Measurements from ENCODE around the gene DIAPH2.
A peak's percentile ranks its signal among the peaks of the same experiment; 100 is the strongest.
"Not testable (repeated sequence)": the region's sequence is repeated elsewhere in the genome, so short reads cannot be mapped to it uniquely, and the experiment has no call there.

The DIAPH2 gene

GRCh38 chrX:96715481-96715880 lies 30.8 kb downstream of the DIAPH2 start:
- Histone ChIP-seq H3K9me3 (ENCODE audit: control insufficient read depth, insufficient read depth, low read length) (no peaks in the 10 kb centered on the region), H3K36me3 (ENCODE audit: control insufficient read depth, insufficient read depth, low read length) (no peaks in the 10 kb centered on the region), H3K27me3 (ENCODE audit: control insufficient read depth, insufficient read depth, low read length) (no peaks in the 10 kb centered on the region), H3K4me1 (ENCODE audit: control insufficient read depth, insufficient read depth, low read length) (0 out of 2 replicates have a peak, but pooled peaks cover under 1% of the 10 kb centered on the region), H3K9ac (ENCODE audit: low read depth, low read length) (no peak overlapping the region), H3K4me3 (ENCODE audit: low read depth, low read length) (no peak overlapping the region), H3K27ac (ENCODE audit: low read depth, low read length) (no peak overlapping the region)

DNA sequence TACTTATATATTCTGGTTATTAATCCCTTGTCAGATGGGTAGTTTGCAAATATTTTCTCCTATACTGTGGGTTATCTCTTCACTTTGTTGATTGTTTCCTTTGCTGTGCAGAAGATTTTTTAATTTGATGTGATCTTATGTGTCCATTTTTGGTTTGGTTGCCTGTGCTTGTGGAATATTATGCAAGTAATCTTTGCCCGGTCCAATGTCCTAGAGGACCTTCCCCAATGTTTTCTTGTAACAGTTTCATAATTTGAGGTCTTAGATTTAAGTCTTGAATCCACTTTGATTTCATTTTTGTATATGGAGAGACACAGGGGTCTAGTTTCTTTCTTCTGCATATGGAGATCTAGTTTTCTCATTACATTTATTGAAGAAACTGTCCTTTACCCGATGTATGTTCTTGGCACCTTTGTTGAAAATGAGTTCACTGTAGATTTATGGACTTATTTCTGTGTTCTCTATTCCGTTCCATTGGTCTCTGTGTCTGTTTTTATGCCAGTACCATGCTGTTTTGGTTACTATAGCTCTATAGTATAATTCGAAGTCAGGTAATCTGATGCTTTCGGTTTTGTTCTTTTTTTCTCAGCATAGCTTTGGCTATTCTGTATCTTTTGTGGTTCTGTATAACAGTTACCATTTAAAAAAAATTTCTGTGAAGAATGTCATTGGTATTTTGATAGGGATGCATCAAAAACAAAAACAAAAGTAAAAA lies 34.7 kb downstream of the DIAPH2 start:
- Histone ChIP-seq H3K27me3 (ENCODE audit: control insufficient read depth, insufficient read depth, low read length) (no peaks in the 10 kb centered on the region), H3K9ac (ENCODE audit: low read depth, low read length) (no peak overlapping the region), H3K4me1 (ENCODE audit: control insufficient read depth, insufficient read depth, low read length) (peaks cover 10% of the 10 kb centered on the region), H3K27ac (ENCODE audit: low read depth, low read length) (no peak overlapping the region), H3K9me3 (ENCODE audit: control insufficient read depth, insufficient read depth, low read length) (no peaks in the 10 kb centered on the region), H3K4me3 (ENCODE audit: low read depth, low read length) (no peak overlapping the region), H3K36me3 (ENCODE audit: control insufficient read depth, insufficient read depth, low read length) (no peaks in the 10 kb centered on the region)

DNA sequence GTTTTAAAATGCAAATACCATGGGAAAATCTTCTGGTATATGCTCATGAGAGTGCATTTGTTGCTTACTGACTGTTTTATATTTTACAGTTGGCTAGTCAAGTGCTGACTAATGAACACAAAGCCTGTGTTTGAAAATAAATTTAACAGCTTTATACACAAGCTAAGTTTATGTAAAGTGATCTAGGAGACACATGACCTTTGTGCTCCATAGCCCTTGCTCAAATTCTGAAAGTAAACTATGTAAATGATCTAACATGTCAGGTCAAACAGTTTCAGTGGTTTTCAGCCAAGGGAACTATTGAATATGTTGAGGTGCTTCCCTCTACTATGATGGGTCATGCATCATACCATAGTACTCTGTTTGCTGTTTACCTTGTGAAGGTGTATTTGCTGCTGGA lies 36.7 kb downstream of the DIAPH2 start:
- Histone ChIP-seq H3K27me3 (ENCODE audit: control insufficient read depth, insufficient read depth, low read length) (no peaks in the 10 kb centered on the region; the same call in 1 of the 2 replicates), H3K4me1 (ENCODE audit: control insufficient read depth, insufficient read depth, low read length) (peaks cover 14% of the 10 kb centered on the region), H3K9me3 (ENCODE audit: control insufficient read depth, insufficient read depth, low read length) (no peaks in the 10 kb centered on the region), H3K36me3 (ENCODE audit: control insufficient read depth, insufficient read depth, low read length) (no peaks in the 10 kb centered on the region), H3K9ac (ENCODE audit: low read depth, low read length) (no peak overlapping the region), H3K27ac (ENCODE audit: low read depth, low read length) (no peak overlapping the region), H3K4me3 (ENCODE audit: low read depth, low read length) (no peak overlapping the region)

DNA sequence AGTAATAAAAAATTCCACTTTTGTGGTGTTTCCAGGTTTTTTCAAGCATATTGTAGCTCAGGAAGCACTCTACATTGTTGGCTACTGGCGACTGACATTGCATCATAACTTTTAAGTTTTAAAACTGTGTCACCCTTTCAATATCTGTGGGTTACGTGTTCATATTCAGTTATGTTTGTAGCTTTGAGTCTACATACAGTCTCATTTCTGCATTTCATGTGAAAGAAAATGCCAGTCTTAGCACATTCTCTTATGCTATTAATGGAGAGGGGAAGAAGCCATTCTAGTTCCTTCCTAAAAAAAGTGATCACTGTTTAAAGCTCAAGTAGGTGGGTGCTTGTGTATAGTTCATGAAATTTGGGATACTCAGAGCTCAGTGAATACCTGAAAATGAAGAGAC lies 38.1 kb downstream of the DIAPH2 start:
- peaks cover 12% of the 10 kb centered on the region for H3K27me3 ChIP-seq (ENCODE audit: control insufficient read depth, insufficient read depth, low read length)
- no peak overlapping the region for H3K4me3 ChIP-seq (ENCODE audit: low read depth, low read length)
- H3K4me1 ChIP-seq (ENCODE audit: control insufficient read depth, insufficient read depth, low read length): peaks cover 16% of the 10 kb centered on the region
- H3K36me3 ChIP-seq (ENCODE audit: control insufficient read depth, insufficient read depth, low read length): no peaks in the 10 kb centered on the region
- H3K9ac ChIP-seq (ENCODE audit: low read depth, low read length): no peak overlapping the region
- no peak overlapping the region for H3K27ac ChIP-seq (ENCODE audit: low read depth, low read length)
- no peaks in the 10 kb centered on the region for H3K9me3 ChIP-seq (ENCODE audit: control insufficient read depth, insufficient read depth, low read length)

GRCh38 chrX:96729053-96729452 lies 44.4 kb downstream of the DIAPH2 start:
- Histone ChIP-seq H3K27me3 (ENCODE audit: control insufficient read depth, insufficient read depth, low read length) (peaks cover 22% of the 10 kb centered on the region), H3K9me3 (ENCODE audit: control insufficient read depth, insufficient read depth, low read length) (no peaks in the 10 kb centered on the region), H3K4me3 (ENCODE audit: low read depth, low read length) (peak overlapping the region; percentile 11; the same call in 1 of the 2 replicates), H3K9ac (ENCODE audit: low read depth, low read length) (no peak overlapping the region), H3K27ac (ENCODE audit: low read depth, low read length) (peak overlapping the region; percentile 18), H3K4me1 (ENCODE audit: control insufficient read depth, insufficient read depth, low read length) (peaks cover 22% of the 10 kb centered on the region), H3K36me3 (ENCODE audit: control insufficient read depth, insufficient read depth, low read length) (no peaks in the 10 kb centered on the region)

DNA sequence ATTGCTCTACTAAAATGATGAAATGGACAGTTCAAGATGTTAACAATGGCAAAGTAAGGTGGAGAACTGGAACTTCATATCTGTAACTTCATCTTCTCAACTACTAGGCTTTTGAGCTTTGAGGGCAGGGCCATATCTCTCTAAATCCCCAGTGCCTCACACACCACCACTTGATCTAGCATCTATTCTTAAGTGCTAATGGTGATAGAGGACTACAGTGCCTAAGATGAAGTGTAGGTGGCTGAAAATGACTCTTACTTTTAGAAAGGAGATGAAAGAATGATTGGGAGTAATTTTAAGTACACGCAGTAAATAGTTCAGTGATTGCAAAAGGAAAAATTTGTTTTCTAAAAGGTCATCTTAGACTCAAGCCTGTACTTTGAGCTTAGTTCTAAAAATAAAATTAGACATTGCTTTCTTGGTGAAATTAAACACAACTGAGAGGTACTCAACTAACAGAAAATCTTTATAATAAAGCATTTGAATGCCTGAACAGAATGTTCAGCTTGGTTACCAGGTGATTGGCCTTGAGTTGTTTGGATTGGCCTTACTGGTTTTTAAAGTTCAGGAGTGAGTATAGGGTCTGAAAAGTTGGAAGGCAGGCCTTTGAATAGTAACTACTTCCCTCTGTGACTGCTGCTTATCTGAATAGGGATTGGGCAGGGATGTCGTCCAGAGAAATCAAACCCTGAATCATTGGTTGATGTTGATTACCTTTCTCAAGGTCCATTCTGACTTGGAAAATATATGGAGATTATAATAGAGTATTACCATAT lies 45.4 kb downstream of the DIAPH2 start:
- Histone ChIP-seq H3K36me3 (ENCODE audit: control insufficient read depth, insufficient read depth, low read length) (no peaks in the 10 kb centered on the region), H3K9ac (ENCODE audit: low read depth, low read length) (no peak overlapping the region), H3K4me1 (ENCODE audit: control insufficient read depth, insufficient read depth, low read length) (peaks cover 22% of the 10 kb centered on the region), H3K27me3 (ENCODE audit: control insufficient read depth, insufficient read depth, low read length) (peaks cover 22% of the 10 kb centered on the region), H3K9me3 (ENCODE audit: control insufficient read depth, insufficient read depth, low read length) (no peaks in the 10 kb centered on the region), H3K27ac (ENCODE audit: low read depth, low read length) (peak overlapping the region; percentile 23), H3K4me3 (ENCODE audit: low read depth, low read length) (no peak overlapping the region)

GRCh38 chrX:96731000-96731399 lies 46.4 kb downstream of the DIAPH2 start:
- H3K9me3 ChIP-seq (ENCODE audit: control insufficient read depth, insufficient read depth, low read length); H3K36me3 ChIP-seq (ENCODE audit: control insufficient read depth, insufficient read depth, low read length); H3K9ac ChIP-seq (ENCODE audit: low read depth, low read length); H3K4me3 ChIP-seq (ENCODE audit: low read depth, low read length): not testable (repeated sequence)
- H3K27ac ChIP-seq (ENCODE audit: low read depth, low read length): peak overlapping the region; percentile 7
- H3K27me3 ChIP-seq (ENCODE audit: control insufficient read depth, insufficient read depth, low read length): peaks cover 22% of the 10 kb centered on the region
- peaks cover 22% of the 10 kb centered on the region for H3K4me1 ChIP-seq (ENCODE audit: control insufficient read depth, insufficient read depth, low read length)

DNA sequence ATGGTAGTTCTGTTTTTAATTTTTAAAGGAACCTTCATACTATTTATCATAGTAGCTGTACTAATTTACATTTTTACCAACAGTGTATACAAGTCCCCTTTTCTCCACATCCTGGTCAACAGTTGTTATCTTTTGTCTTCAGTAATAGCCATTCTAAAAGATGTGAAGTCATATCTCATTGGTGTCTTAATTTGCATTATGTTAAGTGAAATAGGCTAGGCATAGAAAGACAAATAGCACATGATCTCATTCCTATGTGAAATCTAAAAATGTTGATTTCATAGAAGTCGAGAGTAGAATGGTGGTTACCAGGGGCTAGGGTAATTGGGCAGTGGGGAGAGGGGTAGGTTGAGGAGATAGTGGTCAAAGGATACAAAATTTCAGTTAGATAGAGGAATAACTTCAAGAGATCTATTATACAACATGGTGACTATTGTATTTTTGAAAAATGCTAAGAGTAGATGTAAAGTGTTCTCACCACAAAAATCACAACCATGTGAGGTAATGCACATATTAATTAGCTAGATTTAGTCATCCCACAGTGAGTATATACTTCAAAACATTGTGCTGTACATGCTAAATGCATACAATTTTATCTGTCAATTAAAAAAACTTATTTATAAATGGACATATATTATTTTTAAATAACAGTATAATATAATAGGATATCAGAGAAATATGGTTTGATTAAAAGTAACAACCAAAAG lies 58.9 kb downstream of the DIAPH2 start:
- H3K9ac ChIP-seq (ENCODE audit: low read depth, low read length): no peak overlapping the region
- H3K36me3 ChIP-seq (ENCODE audit: control insufficient read depth, insufficient read depth, low read length): 0 out of 2 replicates have a peak, but pooled peaks cover 5% of the 10 kb centered on the region
- no peaks in the 10 kb centered on the region for H3K4me1 ChIP-seq (ENCODE audit: control insufficient read depth, insufficient read depth, low read length)
- H3K27ac ChIP-seq (ENCODE audit: low read depth, low read length): no peak overlapping the region
- no peaks in the 10 kb centered on the region for H3K9me3 ChIP-seq (ENCODE audit: control insufficient read depth, insufficient read depth, low read length)
- no peaks in the 10 kb centered on the region for H3K27me3 ChIP-seq (ENCODE audit: control insufficient read depth, insufficient read depth, low read length)
- no peak overlapping the region for H3K4me3 ChIP-seq (ENCODE audit: low read depth, low read length)

DNA sequence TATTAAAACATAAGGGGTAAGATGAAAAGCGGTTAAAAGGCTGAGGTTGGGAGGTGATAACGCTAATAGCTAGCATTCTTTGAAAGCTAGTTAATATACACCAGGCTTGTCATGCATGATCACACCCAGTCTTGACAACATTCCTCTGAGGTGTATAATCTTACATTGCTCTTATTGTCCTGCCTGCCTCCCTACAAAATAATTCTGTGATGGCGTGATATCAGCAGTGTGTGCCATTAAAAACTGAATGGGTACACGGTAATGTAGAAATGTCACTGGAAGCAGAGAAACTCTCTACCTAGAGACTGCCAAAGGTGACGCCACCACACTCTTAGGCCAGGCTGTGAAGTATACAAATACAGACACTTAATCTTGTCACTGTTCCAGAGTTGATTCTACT lies 68.1 kb downstream of the DIAPH2 start:
- Histone ChIP-seq H3K9ac (ENCODE audit: low read depth, low read length) (no peak overlapping the region), H3K36me3 (ENCODE audit: control insufficient read depth, insufficient read depth, low read length) (no peaks in the 10 kb centered on the region), H3K27me3 (ENCODE audit: control insufficient read depth, insufficient read depth, low read length) (no peaks in the 10 kb centered on the region; the same call in 1 of the 2 replicates), H3K9me3 (ENCODE audit: control insufficient read depth, insufficient read depth, low read length) (no peaks in the 10 kb centered on the region), H3K4me1 (ENCODE audit: control insufficient read depth, insufficient read depth, low read length) (no peaks in the 10 kb centered on the region), H3K4me3 (ENCODE audit: low read depth, low read length) (no peak overlapping the region), H3K27ac (ENCODE audit: low read depth, low read length) (no peak overlapping the region)

DNA sequence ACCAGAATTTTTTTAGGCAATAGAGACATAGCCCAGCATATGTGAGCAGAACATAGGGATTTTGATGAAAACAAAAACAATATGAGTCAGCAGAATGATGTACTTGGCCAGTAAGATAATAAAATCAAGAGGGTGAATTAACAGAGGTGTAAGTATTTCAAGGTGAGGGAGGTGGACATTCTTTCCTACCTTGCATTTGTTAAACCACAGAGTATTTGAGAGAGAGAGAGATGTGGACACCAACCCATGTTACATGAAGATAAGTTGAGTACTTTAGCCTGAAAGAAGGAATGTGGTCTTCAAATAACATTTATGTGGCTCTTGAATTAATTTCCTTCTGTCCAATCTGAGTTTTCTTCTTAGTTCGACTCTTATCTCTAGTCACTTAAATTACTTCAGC lies 68.6 kb downstream of the DIAPH2 start:
- no peaks in the 10 kb centered on the region for H3K9me3 ChIP-seq (ENCODE audit: control insufficient read depth, insufficient read depth, low read length)
- no peak overlapping the region for H3K9ac ChIP-seq (ENCODE audit: low read depth, low read length)
- no peak overlapping the region for H3K4me3 ChIP-seq (ENCODE audit: low read depth, low read length)
- no peaks in the 10 kb centered on the region; the same call in 1 of the 2 replicates for H3K27me3 ChIP-seq (ENCODE audit: control insufficient read depth, insufficient read depth, low read length)
- no peaks in the 10 kb centered on the region for H3K4me1 ChIP-seq (ENCODE audit: control insufficient read depth, insufficient read depth, low read length)
- H3K27ac ChIP-seq (ENCODE audit: low read depth, low read length): no peak overlapping the region
- H3K36me3 ChIP-seq (ENCODE audit: control insufficient read depth, insufficient read depth, low read length): peaks cover 2% of the 10 kb centered on the region

- Histone ChIP-seq H3K27ac (ENCODE audit: low read depth, low read length) (no peak overlapping the region), H3K9ac (ENCODE audit: low read depth, low read length) (no peak overlapping the region), H3K27me3 (ENCODE audit: control insufficient read depth, insufficient read depth, low read length) (no peaks in the 10 kb centered on the region; the same call in 1 of the 2 replicates)
These were observed 71.8 kb downstream of the DIAPH2 start for GRCh38 chrX:96756491-96756890.

More at GRCh38 chrX:96756491-96756890, 71.8 kb downstream of the DIAPH2 start:
- peaks cover 12% of the 10 kb centered on the region for H3K4me1 ChIP-seq (ENCODE audit: control insufficient read depth, insufficient read depth, low read length)
- peaks cover 6% of the 10 kb centered on the region for H3K36me3 ChIP-seq (ENCODE audit: control insufficient read depth, insufficient read depth, low read length)
- H3K4me3 ChIP-seq (ENCODE audit: low read depth, low read length): no peak overlapping the region
- H3K9me3 ChIP-seq (ENCODE audit: control insufficient read depth, insufficient read depth, low read length): no peaks in the 10 kb centered on the region

All from HUES48 (cell line).